ENCODE results near the gene KCNH3.

KCNH3 gene

GRCh38 chr12:49559011-49559675 is 20.3 kb downstream of the KCNH3 start:
- H3K36me3 ChIP-seq (ENCODE audit: control insufficient read depth, insufficient read depth, low read length): no peaks in the 10 kb centered on the region
- no peak overlapping the region for H2AFZ ChIP-seq
- H3K4me3 ChIP-seq (ENCODE audit: low read depth, low read length): no peak overlapping the region
- H3K9ac ChIP-seq: no peak overlapping the region
- no peaks in the 10 kb centered on the region for H3K79me2 ChIP-seq
- H3K9me3 ChIP-seq (ENCODE audit: control insufficient read depth, low read length): no peaks in the 10 kb centered on the region
- TF ChIP-seq, protein P1, sequence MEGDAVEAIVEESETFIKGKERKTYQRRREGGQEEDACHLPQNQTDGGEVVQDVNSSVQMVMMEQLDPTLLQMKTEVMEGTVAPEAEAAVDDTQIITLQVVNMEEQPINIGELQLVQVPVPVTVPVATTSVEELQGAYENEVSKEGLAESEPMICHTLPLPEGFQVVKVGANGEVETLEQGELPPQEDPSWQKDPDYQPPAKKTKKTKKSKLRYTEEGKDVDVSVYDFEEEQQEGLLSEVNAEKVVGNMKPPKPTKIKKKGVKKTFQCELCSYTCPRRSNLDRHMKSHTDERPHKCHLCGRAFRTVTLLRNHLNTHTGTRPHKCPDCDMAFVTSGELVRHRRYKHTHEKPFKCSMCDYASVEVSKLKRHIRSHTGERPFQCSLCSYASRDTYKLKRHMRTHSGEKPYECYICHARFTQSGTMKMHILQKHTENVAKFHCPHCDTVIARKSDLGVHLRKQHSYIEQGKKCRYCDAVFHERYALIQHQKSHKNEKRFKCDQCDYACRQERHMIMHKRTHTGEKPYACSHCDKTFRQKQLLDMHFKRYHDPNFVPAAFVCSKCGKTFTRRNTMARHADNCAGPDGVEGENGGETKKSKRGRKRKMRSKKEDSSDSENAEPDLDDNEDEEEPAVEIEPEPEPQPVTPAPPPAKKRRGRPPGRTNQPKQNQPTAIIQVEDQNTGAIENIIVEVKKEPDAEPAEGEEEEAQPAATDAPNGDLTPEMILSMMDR (IDR thresholded peaks at IDR 0.05): no peak
- no peak overlapping the region for H3K4me2 ChIP-seq (ENCODE audit: low read length)
- no peak overlapping the region for H3K27ac ChIP-seq
- no peaks in the 10 kb centered on the region for H3K4me1 ChIP-seq
- H3K27me3 ChIP-seq (ENCODE audit: control insufficient read depth, insufficient read depth, low read length): no peaks in the 10 kb centered on the region

- no peaks in the 10 kb centered on the region for H3K4me1 ChIP-seq
- TF ChIP-seq, protein P1 (IDR thresholded peaks at IDR 0.05): no peak
- no peaks in the 10 kb centered on the region for H3K79me2 ChIP-seq
- no peaks in the 10 kb centered on the region for H3K27me3 ChIP-seq (ENCODE audit: control insufficient read depth, insufficient read depth, low read length)
- H3K36me3 ChIP-seq (ENCODE audit: control insufficient read depth, insufficient read depth, low read length): no peaks in the 10 kb centered on the region
- H3K9ac ChIP-seq: no peak overlapping the region
- H3K4me3 ChIP-seq (ENCODE audit: low read depth, low read length): no peak overlapping the region
- no peak overlapping the region for H3K27ac ChIP-seq
- H2AFZ ChIP-seq: no peak overlapping the region
- H3K9me3 ChIP-seq (ENCODE audit: control insufficient read depth, low read length): no peaks in the 10 kb centered on the region
- H3K4me2 ChIP-seq (ENCODE audit: low read length): no peak overlapping the region
These were observed 21.9 kb downstream of the KCNH3 start for GRCh38 chr12:49560695-49561094.

DNA sequence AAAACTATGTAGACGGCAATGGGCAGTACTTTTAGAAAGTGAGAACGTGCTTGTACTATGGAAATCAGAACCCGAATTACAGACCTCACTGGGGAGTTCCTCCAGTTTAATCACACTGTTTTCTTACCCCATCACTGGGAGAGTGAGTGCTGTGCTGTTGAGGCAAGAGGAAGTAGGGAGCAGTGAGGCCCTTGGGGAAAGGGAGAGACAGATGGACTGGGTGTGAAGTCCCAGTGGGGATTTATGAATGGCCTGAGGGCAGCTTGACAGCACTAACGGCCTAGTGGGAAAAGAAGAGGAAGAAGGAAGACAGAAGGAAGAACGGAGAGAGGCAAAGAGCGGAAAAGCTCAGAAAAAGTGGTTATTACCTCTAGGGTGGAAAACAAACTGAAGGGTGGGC is 23.4 kb downstream of the KCNH3 start:
- H3K36me3 ChIP-seq (ENCODE audit: control insufficient read depth, insufficient read depth, low read length): no peaks in the 10 kb centered on the region
- TF ChIP-seq, protein P1 (IDR thresholded peaks at IDR 0.05): no peak

GRCh38 chr12:49562831-49563230 is 24.0 kb downstream of the KCNH3 start:
- no peaks in the 10 kb centered on the region for H3K9me3 ChIP-seq (ENCODE audit: control insufficient read depth, low read length)
- TF ChIP-seq, protein P1 (IDR thresholded peaks at IDR 0.05): no peak
- H3K27ac ChIP-seq: no peak overlapping the region
- no peak overlapping the region for H3K9ac ChIP-seq
- H3K36me3 ChIP-seq (ENCODE audit: control insufficient read depth, insufficient read depth, low read length): no peaks in the 10 kb centered on the region
- H3K79me2 ChIP-seq: no peaks in the 10 kb centered on the region
- no peaks in the 10 kb centered on the region for H3K27me3 ChIP-seq (ENCODE audit: control insufficient read depth, insufficient read depth, low read length)
- H2AFZ ChIP-seq: no peak overlapping the region
- no peak overlapping the region for H3K4me3 ChIP-seq (ENCODE audit: low read depth, low read length)
- H3K4me1 ChIP-seq: peaks cover 12% of the 10 kb centered on the region
- H3K4me2 ChIP-seq (ENCODE audit: low read length): no peak overlapping the region

More for the DNA sequence above, 23.4 kb downstream of the KCNH3 start:
- Histone ChIP-seq H3K4me1 (peaks cover 11% of the 10 kb centered on the region), H3K9me3 (ENCODE audit: control insufficient read depth, low read length) (no peaks in the 10 kb centered on the region), H3K27me3 (ENCODE audit: control insufficient read depth, insufficient read depth, low read length) (no peaks in the 10 kb centered on the region), H3K4me3 (ENCODE audit: low read depth, low read length) (no peak overlapping the region), H2AFZ (no peak overlapping the region), H3K27ac (no peak overlapping the region), H3K9ac (no peak overlapping the region), H3K79me2 (no peaks in the 10 kb centered on the region), H3K4me2 (ENCODE audit: low read length) (no peak overlapping the region)

Measured in parathyroid adenoma (tissue), 2 donors.